Measurements from ENCODE around the gene FRMD5.

FRMD5 gene

DNA sequence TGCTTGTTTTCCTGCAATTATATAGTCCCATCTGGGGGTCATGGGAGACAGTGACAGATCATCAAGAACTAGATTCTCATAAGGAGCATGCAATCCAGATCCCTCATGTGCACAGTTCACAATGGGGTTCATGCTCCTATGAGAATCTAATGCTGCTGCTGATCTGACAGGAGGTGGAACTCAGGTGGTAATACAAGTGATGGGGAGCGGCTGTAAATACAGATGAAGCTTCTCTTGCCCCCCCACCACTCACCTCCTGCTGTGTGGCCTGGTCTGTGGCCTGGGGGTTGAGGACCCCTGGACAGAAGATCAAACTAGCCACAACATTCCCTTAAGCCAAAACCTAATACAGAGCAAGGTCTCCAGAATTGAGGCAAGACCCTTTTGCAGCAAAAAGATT lies 207.1 kb downstream of the FRMD5 start:
- DNase-seq: no peak
- no peak overlapping the region for H3K4ac ChIP-seq (ENCODE audit: low read depth in 1 of 2, low read length in 2 of 2)
- H3K27ac ChIP-seq (ENCODE audit: low read length, poor library complexity, severe bottlenecking): no peak overlapping the region
- H2BK120ac ChIP-seq (ENCODE audit: low read depth, low read length): no peak overlapping the region
- H3K4me3 ChIP-seq (ENCODE audit: insufficient read depth in 1 of 2, low read depth in 1 of 2, low read length in 2 of 2): no peak overlapping the region
- no peak overlapping the region for H2AFZ ChIP-seq (ENCODE audit: low read depth, low read length)
- peaks cover 20% of the 10 kb centered on the region for H3K79me1 ChIP-seq (replicated peaks; ENCODE audit: low read length, poor library complexity, severe bottlenecking)
- H2AK5ac ChIP-seq (ENCODE audit: low read length, severe bottlenecking): no peak overlapping the region
- H3K9me3 ChIP-seq (ENCODE audit: control insufficient read depth, low read length): no peaks in the 10 kb centered on the region
- H3K27me3 ChIP-seq (ENCODE audit: control insufficient read depth in 1 of 2, insufficient read depth in 1 of 2, low read length in 2 of 2): no peaks in the 10 kb centered on the region
- H3K9ac ChIP-seq (ENCODE audit: low read length): no peak overlapping the region
- no peak overlapping the region for H2BK5ac ChIP-seq (ENCODE audit: low read depth, low read length, poor library complexity, severe bottlenecking)
- no peak overlapping the region for H4K8ac ChIP-seq (ENCODE audit: low read length)
- peaks cover 0 to 13% of the 10 kb centered on the region in 2 experiments for H3K36me3 ChIP-seq (ENCODE audit: control insufficient read depth in 1 of 2, insufficient read depth in 2 of 2, low read depth in 1 of 2, low read length in 2 of 2)
- no peak overlapping the region for H3K23ac ChIP-seq (ENCODE audit: low read length in 2 of 2)
- no peak overlapping the region for H3K4me2 ChIP-seq (ENCODE audit: low read length, poor library complexity, severe bottlenecking)
- H2BK12ac ChIP-seq (ENCODE audit: low read length in 2 of 2): no peak overlapping the region
- WGBS: 78% methylated on average over 1 of the region's 1 CpG
- no peak overlapping the region for H2BK15ac ChIP-seq (ENCODE audit: low read depth, poor library complexity, severe bottlenecking)
- no peak overlapping the region for H4K91ac ChIP-seq (ENCODE audit: low read length)
- H3K14ac ChIP-seq (ENCODE audit: low read length in 2 of 2): no peak overlapping the region
- peaks cover 2% of the 10 kb centered on the region for H3K4me1 ChIP-seq (ENCODE audit: control insufficient read depth, insufficient read depth, low read depth, low read length)
- no peak overlapping the region for H3K18ac ChIP-seq (ENCODE audit: low read depth in 1 of 2, low read length in 2 of 2)

DNA sequence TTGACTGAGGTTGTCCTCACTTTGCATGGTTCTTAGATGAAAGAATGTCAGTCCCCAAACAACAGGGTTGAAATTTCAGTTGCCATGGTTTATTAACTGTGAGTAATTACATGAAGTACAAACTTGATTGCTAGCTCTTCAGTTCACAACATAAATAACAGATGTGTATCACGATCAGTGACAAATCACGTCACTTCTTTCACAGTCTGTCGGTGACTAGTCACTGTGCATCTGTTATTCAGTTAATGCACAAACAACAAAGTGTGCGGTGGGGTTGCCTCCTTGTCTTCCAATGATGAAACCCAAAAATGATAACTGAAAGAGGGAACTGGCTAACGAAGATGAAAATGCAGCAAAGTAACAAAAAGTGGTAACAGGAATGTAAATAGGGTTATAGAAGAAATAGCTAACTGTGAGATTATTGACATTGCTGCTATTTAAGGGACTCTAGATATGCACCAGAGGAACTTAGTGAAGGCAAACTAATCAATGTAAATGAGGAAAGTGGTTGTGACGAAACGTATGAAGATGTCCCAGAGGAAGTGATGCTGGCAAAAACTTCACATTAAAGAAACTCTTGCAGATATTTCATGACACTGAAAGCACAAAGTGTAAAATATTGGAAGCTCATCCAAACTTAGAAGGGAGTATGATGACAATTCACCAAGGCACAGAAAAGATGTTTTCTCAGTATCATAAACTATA lies 208.9 kb downstream of the FRMD5 start:
- H2BK12ac ChIP-seq (ENCODE audit: low read length in 2 of 2): no peak overlapping the region
- no peak overlapping the region for H3K27ac ChIP-seq (ENCODE audit: low read length, poor library complexity, severe bottlenecking)
- H4K91ac ChIP-seq (ENCODE audit: low read length): no peak overlapping the region
- WGBS: 69% methylated on average over 6 of the region's 7 CpGs
- H3K23ac ChIP-seq (ENCODE audit: low read length in 2 of 2): no peak overlapping the region
- H2BK15ac ChIP-seq (ENCODE audit: low read depth, poor library complexity, severe bottlenecking): no peak overlapping the region
- H3K27me3 ChIP-seq (ENCODE audit: control insufficient read depth in 1 of 2, insufficient read depth in 1 of 2, low read length in 2 of 2): no peaks in the 10 kb centered on the region
- no peak for DNase-seq
- peaks cover 2% of the 10 kb centered on the region for H3K4me1 ChIP-seq (ENCODE audit: control insufficient read depth, insufficient read depth, low read depth, low read length)
- H3K18ac ChIP-seq (ENCODE audit: low read depth in 1 of 2, low read length in 2 of 2): no peak overlapping the region
- no peak overlapping the region for H2AK5ac ChIP-seq (ENCODE audit: low read length, severe bottlenecking)
- H2BK120ac ChIP-seq (ENCODE audit: low read depth, low read length): no peak overlapping the region
- H3K9me3 ChIP-seq (ENCODE audit: control insufficient read depth, low read length): no peaks in the 10 kb centered on the region
- H2AFZ ChIP-seq (ENCODE audit: low read depth, low read length): no peak overlapping the region
- H3K4me3 ChIP-seq (ENCODE audit: insufficient read depth in 1 of 2, low read depth in 1 of 2, low read length in 2 of 2): no peak overlapping the region
- H3K36me3 ChIP-seq (ENCODE audit: control insufficient read depth in 1 of 2, insufficient read depth in 2 of 2, low read depth in 1 of 2, low read length in 2 of 2): peaks cover 0 to 13% of the 10 kb centered on the region in 2 experiments
- no peak overlapping the region for H3K14ac ChIP-seq (ENCODE audit: low read length in 2 of 2)
- H3K9ac ChIP-seq (ENCODE audit: low read length): no peak overlapping the region
- H3K4me2 ChIP-seq (ENCODE audit: low read length, poor library complexity, severe bottlenecking): no peak overlapping the region
- H4K8ac ChIP-seq (ENCODE audit: low read length): no peak overlapping the region
- peaks cover 20% of the 10 kb centered on the region for H3K79me1 ChIP-seq (replicated peaks; ENCODE audit: low read length, poor library complexity, severe bottlenecking)
- H2BK5ac ChIP-seq (ENCODE audit: low read depth, low read length, poor library complexity, severe bottlenecking): no peak overlapping the region
- H3K4ac ChIP-seq (ENCODE audit: low read depth in 1 of 2, low read length in 2 of 2): no peak overlapping the region

DNA sequence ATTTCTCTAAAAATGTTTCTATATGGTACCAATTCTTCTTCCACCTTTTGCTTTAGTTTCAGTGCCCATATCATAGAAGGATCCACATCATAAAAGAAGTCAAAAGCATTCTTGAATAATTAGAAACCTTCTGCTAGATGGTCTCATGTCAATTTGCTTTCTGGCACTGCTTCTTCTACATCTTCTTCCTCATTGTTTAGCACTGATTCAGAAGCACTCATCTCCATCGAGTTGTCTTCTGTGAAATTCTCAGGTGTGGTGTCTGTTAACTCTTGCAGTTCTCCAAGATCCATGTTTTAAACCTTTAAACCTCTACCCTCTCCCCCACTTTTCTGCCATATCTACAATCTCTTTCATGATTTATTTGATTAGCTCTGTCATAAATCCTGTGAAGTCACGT lies 213.5 kb downstream of the FRMD5 start:
- Histone ChIP-seq H3K4me3 (ENCODE audit: insufficient read depth in 1 of 2, low read depth in 1 of 2, low read length in 2 of 2) (no peak overlapping the region), H4K8ac (ENCODE audit: low read length) (no peak overlapping the region), H2AFZ (ENCODE audit: low read depth, low read length) (no peak overlapping the region), H2BK12ac (ENCODE audit: low read length in 2 of 2) (no peak overlapping the region), H3K4ac (ENCODE audit: low read depth in 1 of 2, low read length in 2 of 2) (no peak overlapping the region), H2AK5ac (ENCODE audit: low read length, severe bottlenecking) (no peak overlapping the region), H3K4me2 (ENCODE audit: low read length, poor library complexity, severe bottlenecking) (no peak overlapping the region), H4K91ac (ENCODE audit: low read length) (no peak overlapping the region), H3K4me1 (ENCODE audit: control insufficient read depth, insufficient read depth, low read depth, low read length) (peaks cover 2% of the 10 kb centered on the region), H2BK5ac (ENCODE audit: low read depth, low read length, poor library complexity, severe bottlenecking) (no peak overlapping the region), H3K79me1 (replicated peaks; ENCODE audit: low read length, poor library complexity, severe bottlenecking) (peaks cover 15% of the 10 kb centered on the region), H2BK120ac (ENCODE audit: low read depth, low read length) (no peak overlapping the region), H3K23ac (ENCODE audit: low read length in 2 of 2) (no peak overlapping the region), H2BK15ac (ENCODE audit: low read depth, poor library complexity, severe bottlenecking) (no peak overlapping the region), H3K27me3 (ENCODE audit: control insufficient read depth in 1 of 2, insufficient read depth in 1 of 2, low read length in 2 of 2) (no peaks in the 10 kb centered on the region), H3K14ac (ENCODE audit: low read length in 2 of 2) (no peak overlapping the region), H3K9ac (ENCODE audit: low read length) (no peak overlapping the region), H3K27ac (ENCODE audit: low read length, poor library complexity, severe bottlenecking) (no peak overlapping the region), H3K18ac (ENCODE audit: low read depth in 1 of 2, low read length in 2 of 2) (no peak overlapping the region), H3K9me3 (ENCODE audit: control insufficient read depth, low read length) (no peaks in the 10 kb centered on the region), H3K36me3 (ENCODE audit: control insufficient read depth in 1 of 2, insufficient read depth in 2 of 2, low read depth in 1 of 2, low read length in 2 of 2) (no peaks in the 10 kb centered on the region)
- WGBS: 77% methylated on average over 2 of the region's 2 CpGs
- DNase-seq: no peak

DNA sequence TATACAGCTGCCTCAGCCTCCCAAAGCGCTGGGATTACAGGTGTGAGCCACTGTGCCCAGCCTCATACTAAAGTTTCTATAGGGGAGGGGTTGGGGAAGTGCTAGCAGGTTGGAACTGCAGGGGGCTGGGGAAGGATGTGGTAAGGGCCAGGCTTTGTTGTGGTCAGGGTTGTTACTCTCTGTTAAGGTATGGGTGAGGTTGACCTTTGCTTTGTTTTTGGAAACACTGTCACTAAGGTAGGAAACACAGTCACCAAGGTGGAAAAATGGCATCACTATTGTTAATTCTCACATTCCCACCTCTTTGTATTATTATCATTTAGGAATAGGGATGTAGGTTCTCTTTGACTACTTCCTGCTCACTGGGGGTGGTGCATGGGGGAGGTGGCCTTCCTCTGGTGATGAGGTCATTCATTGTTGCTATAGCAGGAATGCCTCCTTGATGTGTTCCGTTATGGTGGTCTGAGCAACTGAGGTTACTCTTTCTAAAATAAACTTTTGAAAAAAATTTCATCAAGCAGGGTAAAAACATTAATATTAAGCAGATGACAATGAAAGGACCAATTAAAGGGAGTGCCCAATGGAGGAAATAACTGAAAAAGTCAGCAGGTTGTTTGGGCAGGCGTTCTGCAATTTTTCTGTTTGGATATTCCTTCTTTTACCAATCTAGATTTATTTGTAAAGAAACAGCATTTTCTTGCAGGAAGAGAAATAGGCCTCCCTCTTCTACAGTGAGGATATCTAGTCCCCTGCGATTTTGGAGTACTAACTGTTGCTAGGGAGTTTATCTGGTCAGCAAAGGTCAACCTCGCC lies 217.8 kb downstream of the FRMD5 start:
- Histone ChIP-seq H3K9ac (ENCODE audit: low read length) (no peak overlapping the region), H3K27ac (ENCODE audit: low read length, poor library complexity, severe bottlenecking) (no peak overlapping the region), H2AK5ac (ENCODE audit: low read length, severe bottlenecking) (peak overlapping the region; percentile 29), H2BK12ac (ENCODE audit: low read length in 2 of 2) (no peak overlapping the region), H3K23ac (ENCODE audit: low read length in 2 of 2) (no peak overlapping the region), H3K4me1 (ENCODE audit: control insufficient read depth, insufficient read depth, low read depth, low read length) (peaks cover 2% of the 10 kb centered on the region), H3K4me2 (ENCODE audit: low read length, poor library complexity, severe bottlenecking) (peak overlapping the region; percentile 21), H4K91ac (ENCODE audit: low read length) (no peak overlapping the region), H3K4me3 (ENCODE audit: insufficient read depth in 1 of 2, low read depth in 1 of 2, low read length in 2 of 2) (no peak overlapping the region), H2BK5ac (ENCODE audit: low read depth, low read length, poor library complexity, severe bottlenecking) (no peak overlapping the region), H3K4ac (ENCODE audit: low read depth in 1 of 2, low read length in 2 of 2) (no peak overlapping the region), H3K79me1 (replicated peaks; ENCODE audit: low read length, poor library complexity, severe bottlenecking) (peaks cover 14% of the 10 kb centered on the region), H3K36me3 (ENCODE audit: control insufficient read depth in 1 of 2, insufficient read depth in 2 of 2, low read depth in 1 of 2, low read length in 2 of 2) (no peaks in the 10 kb centered on the region), H2BK15ac (ENCODE audit: low read depth, poor library complexity, severe bottlenecking) (no peak overlapping the region), H3K14ac (ENCODE audit: low read length in 2 of 2) (no peak overlapping the region), H2AFZ (ENCODE audit: low read depth, low read length) (no peak overlapping the region), H3K9me3 (ENCODE audit: control insufficient read depth, low read length) (no peaks in the 10 kb centered on the region), H2BK120ac (ENCODE audit: low read depth, low read length) (no peak overlapping the region), H3K18ac (ENCODE audit: low read depth in 1 of 2, low read length in 2 of 2) (no peak overlapping the region), H3K27me3 (ENCODE audit: control insufficient read depth in 1 of 2, insufficient read depth in 1 of 2, low read length in 2 of 2) (no peaks in the 10 kb centered on the region), H4K8ac (ENCODE audit: low read length) (no peak overlapping the region)
- WGBS: 71% methylated on average over 3 of the region's 5 CpGs
- no peak for DNase-seq

Measured in mesenchymal stem cell (in vitro differentiated cells and primary cell).